Sciatic nerve (tissue), 2 donors: ENCODE results near the gene MRPS10. TPM values are rescaled to one million over a fixed set of nuclear protein-coding genes. Genes with fewer than 3 reads are reported as not detected.

Experiments used
- ATAC-seq: fragments of 200-7000 bp; cut with Tn5 transposase; one replicate; pipeline ENCODE4 v1.9.1; 2020; ENCODE audit warnings: mild to moderate bottlenecking, moderate library complexity
- DNase-seq: peaks from one replicate; pipeline ENCODE4 v3.0.0-alpha.2; 2020; ENCODE audit warnings: low spot score
- intact Hi-C: fragments of 100-400 bp; cut with DNase I; formaldehyde crosslinking; loops from one replicate; pipeline ENCODE4 v1.14.2; 2022
- total RNA-seq: library from RNA; stranded (reverse); fragmentation: NEBNext Ultra II Directional; extraction: Animal tissue kit (Norgen Biotek cat#: 25700); gene quantifications from one replicate; pipeline ENCODE4 v1.2.1, GENCODE V29; 2021
- donor health status: DM: no; HTN: no; CAD: no.
- donor health status: DM: no; HTN: no; CAD: no.

Gene MRPS10
- total RNA-seq, 1 donor from 2014 or later = 23.0 TPM

DNA sequence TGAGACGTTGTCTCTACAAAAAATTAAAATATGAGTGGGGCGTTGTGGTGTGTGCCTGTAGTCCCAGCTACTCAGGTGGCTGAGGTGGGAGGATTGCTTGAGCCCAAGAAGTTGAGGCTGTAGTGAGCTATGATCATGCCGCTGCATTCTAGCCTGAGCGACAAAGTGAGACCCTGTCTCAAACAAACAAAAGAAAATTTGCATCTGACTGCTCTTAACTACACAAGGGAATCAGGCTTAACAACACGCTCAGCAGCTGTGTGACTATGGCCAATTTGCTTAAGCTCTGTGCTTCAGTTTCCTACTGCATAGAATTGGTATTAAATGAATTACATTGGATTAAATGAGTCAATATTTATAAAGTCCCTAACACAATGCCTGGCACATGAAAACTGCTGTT, 24.3 kb upstream of the MRPS10 start:
- ATAC-seq (no peak), DNase-seq (peak; percentile 2)
- intact Hi-C loops = no loop called here

DNA sequence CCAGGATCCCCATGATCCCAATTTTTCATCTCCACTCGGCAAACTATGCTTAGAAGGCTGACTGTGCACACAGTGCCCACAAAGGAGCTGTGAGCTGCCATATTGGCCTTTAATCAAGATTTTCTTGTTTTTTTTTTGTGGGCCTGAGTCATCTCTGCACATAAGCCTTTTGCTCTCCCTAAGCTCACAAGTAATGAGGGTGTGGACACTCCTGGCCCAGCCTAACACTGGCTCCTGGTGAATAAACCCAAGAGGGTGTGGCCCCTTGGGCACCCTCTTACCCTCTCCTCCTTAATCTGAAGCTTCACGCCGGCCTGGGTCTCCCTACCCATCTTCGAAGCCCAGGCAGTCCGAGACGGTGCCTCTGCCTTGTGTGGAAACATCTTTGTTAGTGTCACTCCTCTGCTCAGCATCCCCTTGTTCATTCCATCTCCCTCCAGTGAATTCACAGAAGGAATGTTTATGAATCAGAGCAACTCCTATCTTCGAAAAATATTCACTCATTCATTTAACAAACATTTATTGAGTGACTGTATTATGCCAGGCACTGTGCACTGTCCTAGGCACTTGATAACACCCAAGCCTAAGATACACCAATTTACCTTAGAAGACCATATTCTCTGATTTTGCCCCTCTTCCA, 22.2 kb upstream of the MRPS10 start:
- ATAC-seq (no peak), DNase-seq (no peak)
- intact Hi-C loops = no loop called here

DNA sequence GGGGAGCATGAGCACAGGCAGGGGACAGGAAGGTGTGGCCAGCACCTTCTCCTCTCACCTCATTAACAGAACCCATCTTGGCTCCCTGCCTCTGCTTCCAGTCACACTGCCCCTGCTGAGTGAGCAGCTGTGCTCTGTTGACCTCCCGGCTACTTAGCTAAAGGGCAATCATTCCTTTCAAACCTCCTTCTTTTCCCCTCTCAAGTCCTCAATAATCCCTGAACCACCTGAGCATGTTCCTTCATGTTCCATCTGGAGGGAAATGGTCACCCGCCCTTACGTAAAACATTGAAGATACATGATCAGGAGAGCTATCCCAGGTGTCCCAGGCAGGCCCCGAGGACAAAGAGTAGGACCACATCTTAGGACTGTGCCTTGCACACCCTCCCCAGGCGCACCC, 21.7 kb upstream of the MRPS10 start:
- ATAC-seq (no peak), DNase-seq (no peak)
- intact Hi-C loops = no loop called here

DNA sequence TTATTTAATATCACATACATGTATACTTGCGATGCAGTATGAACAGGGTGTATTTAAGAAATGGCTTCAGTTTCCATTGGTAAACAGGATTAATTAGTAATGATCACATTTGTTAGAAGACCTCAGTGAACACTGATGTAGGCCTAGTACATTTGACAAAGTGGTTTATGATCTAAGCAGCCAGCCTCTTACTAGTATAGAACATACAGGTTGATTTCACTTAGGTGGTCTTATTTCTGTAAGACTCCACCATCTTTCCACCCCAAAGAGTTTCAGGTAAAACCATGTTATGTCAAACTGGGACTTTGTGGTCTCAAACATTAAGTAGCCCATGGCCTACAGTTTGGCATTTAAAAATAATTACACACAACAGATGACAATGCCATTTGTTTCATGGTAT, 20.2 kb upstream of the MRPS10 start:
- ATAC-seq (no peak), DNase-seq (no peak)
- intact Hi-C loops = no loop called here

DNA sequence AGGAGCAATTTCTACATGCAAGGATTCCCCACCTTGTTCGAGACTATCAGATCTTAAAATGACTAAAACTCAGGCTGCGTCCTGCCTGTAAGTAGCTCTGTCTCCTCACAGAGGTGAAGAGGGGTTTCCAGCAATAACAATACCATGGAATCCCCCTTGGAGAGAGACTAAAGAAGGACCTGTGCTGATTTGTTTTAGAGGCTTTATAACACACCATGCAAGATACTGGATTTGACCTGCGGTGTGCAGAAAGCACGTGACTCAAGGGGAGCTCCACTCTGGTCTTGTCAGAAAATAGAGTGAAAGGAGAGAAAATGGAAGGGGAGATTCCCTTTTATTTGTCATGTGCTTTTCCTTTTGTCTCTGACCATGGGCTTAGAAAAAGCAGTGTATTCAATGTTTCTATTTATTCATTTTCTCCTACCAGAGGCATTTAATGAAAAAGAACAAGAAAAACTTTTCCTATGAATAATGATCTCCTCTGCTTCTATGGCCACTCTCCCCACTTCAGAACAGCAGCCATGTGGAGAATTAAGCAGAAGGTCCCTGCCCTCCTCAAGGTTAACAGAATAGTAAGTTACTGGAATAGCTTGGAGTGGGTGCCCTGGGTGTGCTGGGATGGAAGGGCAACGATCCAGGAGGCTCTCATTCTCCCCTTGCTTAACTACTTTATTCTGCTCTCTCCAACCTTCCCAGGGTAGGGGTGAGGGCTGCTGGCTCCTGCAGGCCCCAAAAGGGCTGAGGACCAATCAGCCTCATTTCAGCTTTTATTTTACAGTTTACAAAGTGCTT, 19.2 kb upstream of the MRPS10 start:
- no peak for ATAC-seq
- intact Hi-C loops = no loop called here
- no peak for DNase-seq

DNA sequence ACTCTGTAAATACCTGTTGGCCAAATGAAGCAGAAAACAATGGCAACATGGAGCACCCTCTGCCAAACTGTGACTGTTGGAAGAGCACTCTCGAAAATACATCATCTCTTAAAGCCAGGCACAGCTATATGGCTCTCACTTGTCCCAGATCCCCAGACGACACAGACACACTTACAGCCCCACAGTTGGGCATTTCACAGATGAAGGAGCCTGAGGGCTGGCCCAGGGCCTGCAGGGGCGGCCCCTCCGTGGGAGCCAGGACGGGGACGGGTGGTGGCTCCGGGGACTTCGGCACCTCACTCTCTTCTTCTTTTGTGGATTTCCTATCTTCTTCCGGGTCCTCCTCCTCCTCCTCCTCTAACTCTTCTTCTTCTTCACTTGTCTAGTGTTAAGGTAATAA, 18.4 kb upstream of the MRPS10 start:
- DNase-seq = no peak

DNA sequence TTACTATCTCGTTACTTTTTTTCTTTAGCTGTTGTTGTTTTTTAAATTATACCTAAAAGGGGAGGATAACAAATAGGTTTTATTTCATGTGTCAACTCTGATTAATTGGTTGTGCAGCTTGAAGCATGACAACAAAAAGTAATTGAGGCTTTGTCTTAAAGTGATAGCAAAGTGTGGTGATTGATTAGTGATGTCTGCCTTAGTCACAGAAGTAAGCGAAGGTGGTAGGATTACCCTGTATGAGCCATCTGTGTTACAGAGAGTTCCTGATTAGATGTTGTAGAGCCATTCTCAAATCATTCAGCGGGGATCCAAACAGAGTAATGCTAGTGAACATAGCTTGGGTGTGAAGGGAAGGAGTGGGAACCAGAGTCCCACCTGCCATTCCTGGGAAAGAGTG, 14.4 kb upstream of the MRPS10 start:
- no peak for ATAC-seq
- DNase-seq = no peak
- intact Hi-C loops = no loop called here

More for the DNA sequence above, 18.4 kb upstream of the MRPS10 start:
- intact Hi-C loops = no loop called here
- ATAC-seq = no peak

DNA sequence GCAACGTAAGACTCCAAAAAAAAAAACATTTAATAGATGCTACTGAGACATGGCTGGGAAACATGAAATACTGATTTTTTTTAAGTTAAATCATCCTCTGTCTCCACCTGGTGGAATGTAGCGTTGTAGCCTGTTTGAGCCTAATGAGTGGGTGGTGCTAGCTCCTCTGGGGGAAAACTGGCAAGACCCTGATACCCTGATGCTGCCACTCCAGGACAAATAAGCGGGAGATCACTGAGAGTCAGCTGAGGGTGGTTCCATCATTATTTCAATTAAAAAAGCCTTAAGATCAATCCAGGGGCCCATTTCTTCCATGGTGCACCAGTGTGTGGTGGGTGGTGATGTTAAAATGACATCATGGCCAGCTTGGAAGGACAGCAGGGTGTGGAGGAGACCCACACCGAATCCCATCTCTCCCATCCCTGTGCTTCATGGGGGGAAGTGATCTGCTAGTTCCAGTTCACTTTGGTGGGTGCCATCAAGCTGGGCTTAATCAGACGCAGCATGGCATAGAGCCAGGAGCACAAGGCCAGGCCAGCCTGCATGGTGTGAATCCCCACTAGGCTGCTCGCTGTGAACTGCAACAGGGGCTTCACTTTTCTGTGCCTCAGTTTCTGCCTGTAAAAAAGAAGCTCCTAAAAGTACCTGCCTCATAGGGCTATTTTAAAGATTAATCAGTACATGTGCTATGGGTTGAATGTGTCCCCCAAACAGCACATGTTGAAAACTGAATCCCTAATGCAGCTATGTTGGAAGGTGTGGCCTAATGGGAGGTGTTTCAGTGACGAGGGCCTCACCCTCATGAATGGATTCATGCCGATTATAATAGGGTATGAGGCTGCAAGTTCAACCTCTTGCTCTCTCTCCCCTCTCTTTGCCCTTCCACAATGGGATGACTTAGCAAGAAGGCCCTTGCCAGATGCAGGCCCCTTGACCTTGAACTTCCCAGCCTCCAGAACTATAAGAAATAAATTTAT, 13.0 kb upstream of the MRPS10 start:
- DNase-seq = no peak
- intact Hi-C loops = no loop called here
- no peak for ATAC-seq

DNA sequence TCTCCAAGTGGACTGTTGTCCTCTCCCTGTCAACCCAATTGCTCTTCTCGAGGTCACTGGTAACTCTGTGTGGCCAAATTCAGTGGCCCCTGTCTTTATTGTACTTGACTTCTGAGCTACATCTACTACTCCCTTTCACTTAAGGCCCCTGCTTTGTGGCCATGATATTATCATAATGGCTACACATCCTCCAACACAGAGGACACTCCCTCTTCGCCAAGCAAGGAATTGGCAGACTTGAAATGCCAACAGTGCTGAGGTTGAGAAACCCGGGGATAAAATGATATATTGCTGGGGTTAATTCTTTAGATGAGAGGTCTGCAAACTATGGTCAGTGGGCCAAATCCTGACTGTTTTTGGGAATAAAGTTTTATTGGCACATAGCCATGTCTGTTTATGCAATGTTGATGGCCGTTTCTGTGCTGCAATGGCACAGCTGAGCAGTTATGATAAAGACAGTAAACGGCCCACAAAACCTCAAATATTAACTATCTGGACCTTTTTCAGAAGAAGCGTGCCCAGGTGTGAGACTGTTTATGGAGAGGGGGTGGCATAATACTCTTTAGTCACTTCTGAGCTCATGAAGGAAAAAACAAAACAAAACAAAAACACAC, 12.0 kb upstream of the MRPS10 start:
- ATAC-seq = no peak
- DNase-seq = no peak
- intact Hi-C loops = no loop called here

DNA sequence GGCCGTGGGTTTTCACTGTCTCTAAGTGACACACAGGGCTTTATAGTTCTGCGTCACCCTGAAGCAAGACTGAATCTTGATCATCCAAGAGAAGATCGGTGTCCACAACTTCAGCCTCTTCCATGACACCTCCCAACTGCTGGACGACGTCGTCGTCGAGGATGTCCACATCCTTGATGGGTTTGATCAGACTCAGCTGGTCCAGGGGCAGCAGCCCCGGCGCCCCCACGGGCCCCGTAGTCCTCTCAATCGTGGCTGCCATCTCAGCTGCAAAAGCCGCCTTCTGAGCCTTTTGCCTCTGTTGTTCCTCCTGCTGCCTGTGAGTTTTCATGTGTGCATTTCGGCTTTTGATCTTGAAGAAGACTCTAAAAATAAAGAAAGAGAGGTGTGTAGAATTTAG, 10.6 kb upstream of the MRPS10 start:
- no peak for ATAC-seq
- DNase-seq = no peak
- intact Hi-C loops = no loop called here

DNA sequence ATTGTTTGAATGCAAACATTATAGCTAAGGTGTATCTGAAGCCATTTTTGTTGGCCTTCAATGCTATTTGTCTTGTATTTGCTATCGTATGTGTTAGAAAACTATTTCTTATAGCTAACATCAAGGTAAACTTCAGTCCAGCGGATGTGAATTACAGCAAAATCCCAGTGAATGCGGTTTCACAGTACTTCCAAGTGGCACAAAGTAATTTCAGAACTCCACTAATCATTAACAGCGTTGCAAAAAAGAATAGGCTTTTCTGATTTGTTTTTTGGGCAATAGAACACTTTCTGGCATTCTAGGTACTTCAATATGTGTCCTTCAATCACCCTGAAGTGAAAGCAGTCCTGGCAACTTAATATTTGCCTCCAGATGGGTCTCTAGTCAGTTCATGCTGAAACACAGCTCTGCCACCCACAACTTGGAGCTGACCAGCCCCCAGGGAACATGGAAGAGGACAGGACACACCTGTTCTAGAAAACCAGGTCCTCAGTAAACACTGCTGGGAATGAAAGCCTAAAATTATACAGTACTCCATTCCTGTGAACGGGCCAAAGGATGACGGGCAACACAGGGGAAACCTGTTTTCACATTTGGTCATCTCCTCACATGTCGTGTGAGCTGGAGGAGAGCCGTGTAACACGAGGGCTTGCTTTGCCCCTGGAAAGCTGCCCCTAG, 9.7 kb upstream of the MRPS10 start:
- no peak for DNase-seq
- intact Hi-C loops = no loop called here
- ATAC-seq = no peak

DNA sequence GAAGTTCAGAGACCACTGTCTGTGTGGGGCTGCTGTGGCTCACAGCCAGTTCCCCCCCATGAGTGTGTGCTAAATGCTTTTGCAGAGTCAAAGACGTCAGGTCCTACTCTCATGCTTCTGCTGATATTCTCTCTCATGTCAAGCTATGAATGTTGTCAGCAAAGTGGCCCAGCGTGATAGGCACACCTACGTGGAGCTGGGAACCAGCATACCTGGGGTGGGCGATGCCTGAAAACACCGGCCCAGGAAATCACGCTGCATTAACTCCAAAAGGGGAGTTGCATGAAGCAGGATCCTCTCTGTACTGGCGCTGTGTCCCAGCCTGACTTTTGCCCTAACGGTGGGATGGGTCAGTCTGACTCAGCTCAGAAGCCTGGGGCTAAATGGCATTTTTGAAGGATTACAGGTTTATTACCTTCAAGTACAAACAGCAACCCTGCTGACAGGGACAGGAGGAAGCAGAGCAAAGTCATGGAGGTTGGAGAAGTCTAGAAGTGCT, 9.0 kb upstream of the MRPS10 start:
- ATAC-seq = no peak

DNA sequence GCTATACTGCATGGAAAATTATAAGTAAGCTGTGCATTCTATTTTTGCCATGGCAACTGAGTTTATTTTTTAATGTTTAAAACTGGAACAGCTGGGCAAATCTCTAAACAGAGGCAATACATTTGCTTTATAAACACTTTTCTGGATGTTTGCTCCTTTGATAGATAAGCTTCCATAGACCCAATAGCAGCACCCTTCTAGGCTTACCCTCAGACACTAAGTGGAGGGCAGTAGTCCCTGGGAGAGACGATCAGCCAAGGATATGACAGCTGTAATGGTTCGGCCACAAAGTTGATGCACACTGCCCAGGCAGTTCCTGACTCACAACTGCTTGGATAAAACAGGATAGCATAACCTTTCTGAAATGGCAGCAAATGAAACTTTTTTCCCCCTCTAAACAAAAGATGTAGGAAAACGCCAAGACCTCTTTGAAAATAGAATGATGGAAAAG, 8.5 kb upstream of the MRPS10 start:
- DNase-seq (no peak), ATAC-seq (no peak)
- intact Hi-C loops = no loop called here

More for the DNA sequence above, 9.0 kb upstream of the MRPS10 start:
- intact Hi-C loops = no loop called here
- no peak for DNase-seq

DNA sequence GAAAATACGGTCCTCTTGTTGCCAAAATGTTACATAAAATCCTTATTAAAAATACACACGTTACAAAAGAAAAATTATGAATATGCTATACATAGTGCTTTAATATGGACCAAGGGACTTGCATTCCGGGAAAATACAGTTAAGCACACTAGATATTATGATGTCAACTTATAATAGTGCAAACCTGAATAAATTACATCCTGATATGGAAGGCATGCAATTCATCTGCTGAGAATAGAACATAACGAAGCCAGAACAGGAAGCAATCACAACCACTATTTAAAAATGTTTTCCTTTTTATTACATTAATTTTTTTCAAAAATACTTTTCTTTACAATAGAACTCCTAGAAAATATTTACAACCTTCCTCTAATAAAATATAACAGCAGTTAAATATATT, 7.8 kb upstream of the MRPS10 start:
- no peak for DNase-seq
- intact Hi-C loops = no loop called here
- ATAC-seq = no peak

DNA sequence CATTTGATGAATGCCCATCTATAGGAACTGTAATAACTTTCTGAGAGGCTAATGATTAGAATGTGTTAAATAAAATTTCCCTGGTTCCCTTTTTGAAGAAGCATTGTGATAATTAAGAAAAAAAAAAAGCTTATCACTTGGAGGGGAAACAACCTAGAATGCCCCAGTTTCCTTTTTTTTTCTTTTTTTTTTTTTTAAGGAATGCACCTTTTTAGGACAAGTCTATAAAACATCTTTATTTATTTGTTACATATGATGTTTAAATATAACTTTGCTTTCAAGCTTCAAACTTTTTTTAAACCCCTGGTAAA, 7.3 kb upstream of the MRPS10 start:
- no peak for ATAC-seq
- intact Hi-C loops = no loop called here
- no peak for DNase-seq

DNA sequence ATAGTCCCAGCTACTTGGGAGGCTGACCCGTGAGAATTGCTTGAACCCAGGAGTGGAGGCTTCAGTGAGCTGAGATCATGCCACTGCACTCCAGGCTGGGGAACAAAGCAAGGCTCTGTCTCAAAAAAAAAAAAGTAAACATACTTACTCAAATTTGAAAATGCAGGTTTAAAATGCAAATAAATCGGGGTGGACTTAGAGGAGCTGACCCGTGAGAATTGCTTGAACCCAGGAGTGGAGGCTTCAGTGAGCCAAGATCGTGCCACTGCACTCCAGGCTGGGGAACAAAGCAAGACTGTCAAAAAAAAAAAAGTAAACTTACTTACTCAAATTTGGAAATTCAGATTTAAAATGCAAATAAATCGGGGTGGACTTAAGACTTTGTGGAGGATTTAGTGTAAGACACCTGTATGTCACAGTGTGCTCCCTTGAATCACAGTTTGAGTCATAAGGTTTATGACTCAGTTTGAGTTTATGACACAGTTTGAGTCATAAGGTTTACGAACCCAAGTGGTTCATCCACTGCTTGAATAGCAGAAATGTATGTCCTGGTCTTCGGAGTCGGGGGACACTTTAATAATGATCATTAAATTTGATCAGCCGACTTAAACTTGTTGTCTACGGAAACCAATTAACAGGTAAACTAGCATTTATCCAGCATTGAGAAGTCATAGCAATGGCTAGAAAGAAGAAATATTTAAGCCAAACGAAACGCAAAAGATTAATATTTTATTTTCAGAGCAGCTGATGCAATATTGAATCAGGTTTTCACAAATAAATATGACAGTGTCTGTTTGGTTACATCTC, 6.8 kb upstream of the MRPS10 start:
- intact Hi-C loops = no loop called here
- DNase-seq = no peak
- ATAC-seq = no peak

DNA sequence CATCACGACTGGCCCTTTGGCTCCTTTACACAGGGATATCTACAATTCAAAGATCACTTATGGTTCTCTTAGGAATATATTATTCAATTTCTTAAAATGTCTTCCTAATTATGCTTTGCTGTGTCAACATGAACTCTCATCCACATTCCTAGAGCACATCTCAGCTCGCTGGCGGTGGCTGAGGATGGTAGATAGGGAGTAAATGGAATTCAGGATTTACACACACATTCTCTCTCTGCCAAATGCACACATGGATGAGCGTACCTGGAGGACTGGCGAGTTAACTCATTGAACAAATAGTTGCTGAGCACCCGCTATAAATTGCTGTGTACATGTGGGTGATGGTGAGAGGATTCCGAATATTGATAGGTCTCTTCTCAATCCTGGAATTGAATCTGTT, 4.8 kb upstream of the MRPS10 start:
- ATAC-seq = no peak
- intact Hi-C loops = no loop called here
- DNase-seq = no peak

DNA sequence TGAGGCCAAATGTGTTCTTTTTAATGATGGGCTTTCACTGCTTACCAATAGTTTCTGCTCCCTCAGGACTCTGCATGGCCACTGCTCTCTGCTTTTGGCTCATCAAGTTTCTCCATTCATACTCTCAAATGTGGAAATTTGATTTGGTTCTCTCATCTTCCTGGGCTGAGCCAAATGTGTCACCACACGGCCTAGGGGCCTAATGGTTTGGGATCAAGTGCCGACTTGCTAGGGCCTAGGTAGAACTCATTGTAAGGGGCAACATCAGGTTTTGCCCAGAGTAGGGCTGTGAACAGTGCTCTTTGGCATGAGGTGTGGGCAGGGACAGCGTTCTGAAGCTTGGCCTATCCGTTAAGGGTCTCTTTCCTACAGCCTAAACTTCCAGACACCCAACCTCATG, 3.9 kb upstream of the MRPS10 start:
- ATAC-seq (no peak), DNase-seq (no peak)
- intact Hi-C loops = no loop called here
